CD4-positive, alpha-beta T cell (primary cell): ENCODE measurements around the gene SEBOX. TPM values are rescaled to one million over a fixed set of nuclear protein-coding genes. Genes with fewer than 3 reads are reported as not detected.
A peak's percentile ranks its signal among the peaks of the same experiment; 100 is the strongest.

Experiments
- ATAC-seq: fragments of 200-7000 bp; cut with Tn5 transposase; one replicate; pipeline ENCODE4 v1.10.0; 2022; ENCODE audit warnings: mild to moderate bottlenecking; ENCODE audit not compliant: poor library complexity
- CTCF ChIA-PET: fragments of 350-600 bp; sonication (Branson Sonifier 250); formaldehyde crosslinking; loops from one replicate; lab custom pipeline; 2021; ENCODE audit warnings: antibody characterized with exemption, inconsistent platforms; lab: Charles Lee
- POLR2A ChIA-PET: fragments of 350-600 bp; sonication (Branson Sonifier 250); formaldehyde crosslinking; loops from one replicate; lab custom pipeline; 2021; ENCODE audit warnings: antibody characterized with exemption, inconsistent platforms; lab: Charles Lee
- DNase-seq, 14 experiments: peaks; one replicate each; pipeline ENCODE4 v3.0.0-alpha.2; 2013 to 2020; ENCODE audit warnings: mixed read lengths in 2 of 14
- H3K27ac ChIP-seq, 2 donors: one replicate each; pipeline versions ENCODE4 v1.5.1 to v1.7.0; 2013; ENCODE audit warnings: low read length in 2 of 2, low read depth in 1 of 2, mild to moderate bottlenecking in 1 of 2
- H3K27me3 ChIP-seq, 2 experiments: 1 replicate in 1 of 2; 2 replicates in 1 of 2; pipeline versions ENCODE4 v1.6.1 to v1.7.0; 2013; ENCODE audit warnings: low read length in 2 of 2, control low read depth in 1 of 2, mild to moderate bottlenecking in 1 of 2, moderate library complexity in 1 of 2; ENCODE audit not compliant: insufficient read depth in 2 of 2, control insufficient read depth in 1 of 2
- H3K36me3 ChIP-seq: one replicate; pipeline ENCODE4 v1.6.1; 2013; ENCODE audit warnings: low read length, control low read depth; ENCODE audit not compliant: insufficient read depth
- H3K4me1 ChIP-seq: one replicate; pipeline ENCODE4 v1.6.1; 2013; ENCODE audit warnings: low read length, control low read depth; ENCODE audit not compliant: insufficient read depth
- H3K4me3 ChIP-seq: one replicate; pipeline ENCODE4 v1.5.1; 2013; ENCODE audit warnings: mild to moderate bottlenecking, low read length, moderate library complexity
- H3K9me3 ChIP-seq, 2 experiments: 1 replicate in 1 of 2; 2 replicates in 1 of 2; pipeline versions ENCODE4 v1.6.1 to v1.7.0; 2013; ENCODE audit warnings: low read length in 2 of 2, mild to moderate bottlenecking in 2 of 2, control low read depth in 1 of 2, moderate library complexity in 1 of 2; ENCODE audit not compliant: control insufficient read depth in 1 of 2, insufficient read depth in 1 of 2
- H3K27ac Mint-ChIP-seq: one replicate; pipeline ENCODE4 v1.8.0; 2020; ENCODE audit warnings: mixed read lengths
- H3K27me3 Mint-ChIP-seq: one replicate; pipeline ENCODE4 v1.8.0; 2021; ENCODE audit warnings: mixed read lengths
- H3K36me3 Mint-ChIP-seq: one replicate; pipeline ENCODE4 v1.8.0; 2021; ENCODE audit warnings: low read depth, mixed read lengths
- H3K4me1 Mint-ChIP-seq: one replicate; pipeline ENCODE4 v1.8.0; 2021; ENCODE audit warnings: low read depth, mixed read lengths
- H3K4me3 Mint-ChIP-seq: one replicate; pipeline ENCODE4 v1.8.0; 2020; ENCODE audit warnings: mild to moderate bottlenecking, mixed read lengths
- H3K9me3 Mint-ChIP-seq: one replicate; pipeline ENCODE4 v1.8.0; 2020; ENCODE audit warnings: mixed read lengths
- CTCF ChIP-seq: fragments of 200-600 bp; IDR thresholded peaks from one replicate; pipeline ENCODE4 v1.8.0; 2022; ENCODE audit warnings: antibody characterized with exemption, mild to moderate bottlenecking
- intact Hi-C, 2 experiments: fragments of 100-400 bp; cut with DNase I in 1 of 2; cut with micrococcal nuclease in 1 of 2; formaldehyde crosslinking; loops; one replicate each; pipeline versions ENCODE4 v1.15.1 to v1.9.0; 2023 to 2025; cut with DNase I, micrococcal nuclease
- total RNA-seq, 174 experiments: library from RNA in 2 of 174; stranded (reverse) in 2 of 174; gene quantifications; one replicate each; pipeline ENCODE4 v1.2.3 and lab custom pipeline; 2021 to 2026

The SEBOX gene
- total RNA-seq, 2 experiments from 2014 or later = not detected

- ATAC-seq = no peak
- CTCF ChIA-PET = interaction anchor here (1.3 kb wide), 1 partner anchor 50 kb away, joined by 4 read pairs; the partner anchor contains the start of genes IFT20 and TNFAIP1
- Mint-ChIP-seq H3K27me3 (peaks cover 8% of the 10 kb centered on the region), H3K9me3 (no peaks in the 10 kb centered on the region), H3K4me3 (peak overlapping the region; percentile 94), H3K27ac (no peak overlapping the region), H3K4me1 (peaks cover 34% of the 10 kb centered on the region), H3K36me3 (peaks cover 29% of the 10 kb centered on the region)
- POLR2A ChIA-PET = interaction anchor here (1.0 to 4.9 kb wide), 6 partner anchors 13 to 192 kb away, joined by 4 to 31 read pairs (median 11); partner anchors contain the start of genes ALDOC, IFT20, POLDIP2 and SARM1
- peak overlapping the region; percentile 94 for H3K4me3 ChIP-seq
- H3K27me3 ChIP-seq = no peaks in the 10 kb centered on the region
- H3K4me1 ChIP-seq = peaks cover 29% of the 10 kb centered on the region
- no peak for TF ChIP-seq CTCF
- H3K9me3 ChIP-seq = no peaks in the 10 kb centered on the region
- peak in 1 of 14 experiments; percentile 43 for DNase-seq
- H3K27ac ChIP-seq = no peak overlapping the region
- intact Hi-C loops = loop anchor here in 1 of 2 experiments (10.0 kb wide), 1 partner anchor 159 kb away; no protein-coding TSS in a partner anchor
- peaks cover 24% of the 10 kb centered on the region for H3K36me3 ChIP-seq
These were observed 20.4 kb upstream of the SEBOX start for GRCh38 chr17:28385406-28385805.

GRCh38 chr17:28385037-28385400 lies 20.0 kb upstream of the SEBOX start:
- no peaks in the 10 kb centered on the region for H3K9me3 Mint-ChIP-seq
- no peak overlapping the region for H3K27ac ChIP-seq
- intact Hi-C loops = loop anchor here in 1 of 2 experiments (10.0 kb wide), 1 partner anchor 160 kb away; no protein-coding TSS in a partner anchor
- H3K4me1 ChIP-seq = peaks cover 29% of the 10 kb centered on the region
- no peaks in the 10 kb centered on the region for H3K9me3 ChIP-seq
- POLR2A ChIA-PET = interaction anchor here (1.0 to 4.9 kb wide), 10 partner anchors 14 to 343 kb away, joined by 3 to 31 read pairs (median 4); partner anchors contain the start of genes ALDOC, BLTP2, IFT20 and NEK8
- no peak for TF ChIP-seq CTCF
- H3K36me3 Mint-ChIP-seq = peaks cover 25% of the 10 kb centered on the region
- DNase-seq = peak in 3 of 14 experiments; percentile 7 to 31 (median 17)
- peak overlapping the region; percentile 94 for H3K4me3 ChIP-seq
- no peak for ATAC-seq
- H3K27ac Mint-ChIP-seq = peak overlapping the region; percentile 64
- peak overlapping the region; percentile 94 for H3K4me3 Mint-ChIP-seq
- peaks cover 21% of the 10 kb centered on the region for H3K36me3 ChIP-seq
- H3K27me3 Mint-ChIP-seq = peaks cover 8% of the 10 kb centered on the region
- H3K27me3 ChIP-seq = no peaks in the 10 kb centered on the region
- CTCF ChIA-PET = interaction anchor here (1.3 kb wide), 1 partner anchor 49 kb away, joined by 4 read pairs; the partner anchor contains the start of genes IFT20 and TNFAIP1
- peaks cover 36% of the 10 kb centered on the region for H3K4me1 Mint-ChIP-seq

- peaks cover 29% of the 10 kb centered on the region for H3K4me1 ChIP-seq
- Mint-ChIP-seq H3K9me3 (no peaks in the 10 kb centered on the region), H3K4me1 (peaks cover 36% of the 10 kb centered on the region), H3K36me3 (peaks cover 20% of the 10 kb centered on the region), H3K27me3 (peaks cover 8% of the 10 kb centered on the region), H3K27ac (peak overlapping the region; percentile 64), H3K4me3 (peak overlapping the region; percentile 94)
- intact Hi-C loops = loop anchor here in 1 of 2 experiments (10.0 kb wide), 1 partner anchor 160 kb away; no protein-coding TSS in a partner anchor
- no peaks in the 10 kb centered on the region for H3K27me3 ChIP-seq
- CTCF ChIA-PET = interaction anchor here (1.3 kb wide), 1 partner anchor 49 kb away, joined by 4 read pairs; the partner anchor contains the start of genes IFT20 and TNFAIP1
- H3K4me3 ChIP-seq = peak overlapping the region; percentile 94
- DNase-seq = peak in 13 of 14 experiments; percentile 44 to 78 (median 58)
- peak; percentile 93 for ATAC-seq
- no peaks in the 10 kb centered on the region for H3K9me3 ChIP-seq
- POLR2A ChIA-PET = interaction anchor here (0.6 to 4.9 kb wide), 13 partner anchors 14 to 344 kb away, joined by 3 to 31 read pairs (median 4); partner anchors contain the start of genes ALDOC, BLTP2, IFT20 and NEK8
- TF ChIP-seq CTCF = no peak
- peaks cover 15% of the 10 kb centered on the region for H3K36me3 ChIP-seq
- peak overlapping the region in 1 of 2 donors; percentile 17 for H3K27ac ChIP-seq
These were observed 19.5 kb upstream of the SEBOX start for GRCh38 chr17:28384281-28385036.
